MM.1S (cell line): ENCODE measurements around the gene CDKL1.

Experiments used
- DNase-seq: peaks from one replicate; pipeline ENCODE4 v3.0.0-alpha.2; 2015
- H2AFZ ChIP-seq: fragments of 300-600 bp; sonication (generic); 2 replicates; pipeline ENCODE4 v1.6.0; 2016; ENCODE audit warnings: antibody characterized with exemption, low read length
- H3F3A ChIP-seq: fragments of 300-600 bp; sonication (generic); 2 replicates; pipeline ENCODE4 v1.6.1; 2016; ENCODE audit warnings: mild to moderate bottlenecking, antibody characterized with exemption, low read length, moderate library complexity, mixed read lengths; ENCODE audit not compliant: insufficient read depth
- H3K27ac ChIP-seq: fragments of 300-600 bp; sonication (generic); 2 replicates; pipeline ENCODE4 v1.5.1; 2016; ENCODE audit warnings: mild to moderate bottlenecking, low read length
- H3K27me3 ChIP-seq: fragments of 300-600 bp; sonication (generic); replicated peaks from 2 replicates; pipeline ENCODE4 v1.6.0; 2016; ENCODE audit warnings: low read length; ENCODE audit not compliant: insufficient read depth
- H3K36me3 ChIP-seq: fragments of 300-600 bp; sonication (generic); replicated peaks from 2 replicates; pipeline ENCODE4 v1.6.1; 2016; ENCODE audit warnings: mild to moderate bottlenecking, low read length, mixed read lengths; ENCODE audit not compliant: insufficient read depth
- H3K4me1 ChIP-seq: fragments of 300-600 bp; sonication (generic); 2 replicates; pipeline ENCODE4 v1.6.1; 2016; ENCODE audit warnings: low read length, mixed read lengths
- H3K4me2 ChIP-seq: fragments of 300-600 bp; sonication (generic); 2 replicates; pipeline ENCODE4 v1.6.0; 2016; ENCODE audit warnings: low read depth, low read length
- H3K4me3 ChIP-seq: fragments of 300-600 bp; sonication (generic); 2 replicates; pipeline ENCODE4 v1.5.1; 2016; ENCODE audit warnings: low read length, mixed read lengths
- H3K79me2 ChIP-seq: fragments of 300-600 bp; sonication (generic); 2 replicates; pipeline ENCODE4 v1.6.1; 2016; ENCODE audit warnings: mixed run types, low read length, mixed read lengths
- H3K9ac ChIP-seq: fragments of 300-600 bp; sonication (generic); 2 replicates; pipeline ENCODE4 v1.6.1; 2016; ENCODE audit warnings: low read length, mixed read lengths
- H3K9me2 ChIP-seq: fragments of 300-600 bp; sonication (generic); replicated peaks from 2 replicates; pipeline ENCODE4 v1.6.1; 2016; ENCODE audit warnings: mild to moderate bottlenecking, low read length, mixed read lengths; ENCODE audit not compliant: insufficient read depth
- H3K9me3 ChIP-seq: fragments of 300-600 bp; sonication (generic); replicated peaks from 2 replicates; pipeline ENCODE4 v1.6.1; 2016; ENCODE audit warnings: mild to moderate bottlenecking, low read length, mixed read lengths; ENCODE audit not compliant: insufficient read depth
- H4K20me1 ChIP-seq: fragments of 300-600 bp; sonication (generic); 2 replicates; pipeline ENCODE4 v1.6.1; 2016; ENCODE audit warnings: mild to moderate bottlenecking, low read length, moderate library complexity, mixed read lengths; ENCODE audit not compliant: insufficient read depth
- CTCF ChIP-seq: fragments of 300-600 bp; sonication (generic); IDR thresholded peaks from 2 replicates; pipeline ENCODE4 v1.5.1; 2016; ENCODE audit warnings: antibody characterized with exemption, low read length, mixed read lengths
- EZH2 ChIP-seq: fragments of 300-600 bp; sonication (generic); optimal IDR thresholded peaks from 2 replicates; pipeline ENCODE3; 2017; ENCODE audit warnings: low read depth, mild to moderate bottlenecking, antibody characterized with exemption, low read length, mixed read lengths
- EZH2phosphoT487 ChIP-seq: fragments of 300-600 bp; sonication (generic); IDR thresholded peaks from 2 replicates; pipeline ENCODE4 v1.6.1; 2018; ENCODE audit warnings: antibody characterized with exemption, low read length

Gene CDKL1

GRCh38 chr14:50312734-50313054 lies 84.0 kb downstream of the CDKL1 start:
- H4K20me1 ChIP-seq: no peaks in the 10 kb centered on the region
- H3K36me3 ChIP-seq: no peaks in the 10 kb centered on the region
- H3K27me3 ChIP-seq: no peaks in the 10 kb centered on the region
- H3K79me2 ChIP-seq: peaks cover 12% of the 10 kb centered on the region
- H2AFZ ChIP-seq: peak overlapping the region; percentile 58
- peak overlapping the region; percentile 74; the same call in 1 of the 2 replicates for H3K27ac ChIP-seq
- H3K9ac ChIP-seq: peak overlapping the region; percentile 70
- H3K4me1 ChIP-seq: peaks cover 6% of the 10 kb centered on the region; the same call in 1 of the 2 replicates
- TF ChIP-seq EZH2phosphoT487 (no peak), CTCF (no peak), EZH2 (no peak)
- H3K4me3 ChIP-seq: peak overlapping the region; percentile 84
- H3K4me2 ChIP-seq: peak overlapping the region; percentile 71
- H3K9me2 ChIP-seq: no peaks in the 10 kb centered on the region
- H3K9me3 ChIP-seq: no peaks in the 10 kb centered on the region
- H3F3A ChIP-seq: 0 out of 2 replicates have a peak, but pooled peaks cover 3% of the 10 kb centered on the region
- DNase-seq: no peak

- no peaks in the 10 kb centered on the region for H3K9me2 ChIP-seq
- 0 out of 2 replicates have a peak, but pooled peaks cover 3% of the 10 kb centered on the region for H3F3A ChIP-seq
- H3K9me3 ChIP-seq: no peaks in the 10 kb centered on the region
- H3K36me3 ChIP-seq: no peaks in the 10 kb centered on the region
- TF ChIP-seq CTCF (no peak; the same call in 1 of the 2 replicates), EZH2phosphoT487 (no peak), EZH2 (no peak)
- peak within 1 kb of the TSS; percentile 87 for H3K4me2 ChIP-seq
- H2AFZ ChIP-seq: peak within 1 kb of the TSS; percentile 75
- DNase-seq: peak; percentile 90
- no peaks in the 10 kb centered on the region for H4K20me1 ChIP-seq
- peak within 1 kb of the TSS; percentile 74; the same call in 1 of the 2 replicates for H3K27ac ChIP-seq
- peaks cover 12% of the 10 kb centered on the region for H3K79me2 ChIP-seq
- no peaks in the 10 kb centered on the region for H3K27me3 ChIP-seq
- H3K9ac ChIP-seq: peak within 1 kb of the TSS; percentile 70
- peak within 1 kb of the TSS; percentile 84 for H3K4me3 ChIP-seq
- peaks cover 6% of the 10 kb centered on the region; the same call in 1 of the 2 replicates for H3K4me1 ChIP-seq
Observed at GRCh38 chr14:50311972-50312733, 84.5 kb downstream of the CDKL1 start, which contains the start of the genes DMAC2L and L2HGDH. Gene DMAC2L, plus strand, starts transcription at chr14:50312324. Its CDS starts 9,164 bp downstream, at chr14:50321488. Gene L2HGDH, minus strand, starts transcription at chr14:50312229. Its CDS starts 79 bp downstream, at chr14:50312150.

GRCh38 chr14:50311337-50311971 lies 85.2 kb downstream of the CDKL1 start:
- Histone ChIP-seq H3K4me2 (peak overlapping the region; percentile 87), H3F3A (0 out of 2 replicates have a peak, but pooled peaks cover 3% of the 10 kb centered on the region), H3K36me3 (no peaks in the 10 kb centered on the region), H3K27me3 (no peaks in the 10 kb centered on the region), H3K27ac (peak overlapping the region; percentile 74; the same call in 1 of the 2 replicates), H3K79me2 (peaks cover 12% of the 10 kb centered on the region), H3K4me1 (peaks cover 6% of the 10 kb centered on the region; the same call in 1 of the 2 replicates), H3K9me2 (no peaks in the 10 kb centered on the region), H3K9me3 (no peaks in the 10 kb centered on the region), H3K4me3 (peak overlapping the region; percentile 84), H3K9ac (peak overlapping the region; percentile 61; the same call in 1 of the 2 replicates), H4K20me1 (no peaks in the 10 kb centered on the region), H2AFZ (peak overlapping the region; percentile 75)
- no peak for DNase-seq
- TF ChIP-seq CTCF (peak; percentile 42; the same call in 1 of the 2 replicates), EZH2phosphoT487 (no peak), EZH2 (no peak)
